Nephron progenitor cell (in vitro differentiated cells): ENCODE measurements around the gene HYI.
"Not testable (repeated sequence)": the region's sequence is repeated elsewhere in the genome, so short reads cannot be mapped to it uniquely, and the experiment has no call there.

Experiments
- DNase-seq: peaks from one replicate; pipeline ENCODE4 v3.0.0; 2021
- H3K27ac Mint-ChIP-seq: 2 replicates; pipeline ENCODE4 v1.8.0; 2021; ENCODE audit warnings: mild to moderate bottlenecking, moderate library complexity, mixed read lengths
- H3K27me3 Mint-ChIP-seq: 2 replicates; pipeline ENCODE4 v1.8.0; 2021; ENCODE audit warnings: mild to moderate bottlenecking, low read depth, mixed read lengths; ENCODE audit not compliant: poor library complexity
- H3K36me3 Mint-ChIP-seq: 2 replicates; pipeline ENCODE4 v1.8.0; 2021; ENCODE audit warnings: low read depth, mixed read lengths
- H3K4me1 Mint-ChIP-seq: 2 replicates; pipeline ENCODE4 v1.8.0; 2021; ENCODE audit warnings: mixed read lengths
- H3K4me3 Mint-ChIP-seq: 2 replicates; pipeline ENCODE4 v1.8.0; 2021; ENCODE audit warnings: mild to moderate bottlenecking, moderate library complexity, mixed read lengths
- H3K9me3 Mint-ChIP-seq: 2 replicates; pipeline ENCODE4 v1.8.0; 2021; ENCODE audit warnings: mild to moderate bottlenecking, moderate library complexity, mixed read lengths
- CTCF ChIP-seq: fragments of 200-600 bp; sonication (generic); IDR thresholded peaks from 2 replicates; pipeline ENCODE4 v1.5.0; 2021; ENCODE audit warnings: antibody characterized with exemption

The HYI gene

GRCh38 chr1:43479414-43479813 lies 25.7 kb upstream of the HYI start:
- Mint-ChIP-seq H3K4me1 (no peaks in the 10 kb centered on the region), H3K4me3 (no peak overlapping the region), H3K27me3 (peaks cover 21% of the 10 kb centered on the region), H3K9me3 (peaks cover 5% of the 10 kb centered on the region), H3K36me3 (no peaks in the 10 kb centered on the region), H3K27ac (no peak overlapping the region)
- no peak for DNase-seq
- TF ChIP-seq CTCF: no peak

GRCh38 chr1:43477716-43478115 lies 24.0 kb upstream of the HYI start:
- no peak overlapping the region for H3K27ac Mint-ChIP-seq
- peaks cover 17% of the 10 kb centered on the region for H3K27me3 Mint-ChIP-seq
- no peak for DNase-seq
- no peaks in the 10 kb centered on the region for H3K36me3 Mint-ChIP-seq
- no peak for TF ChIP-seq CTCF
- no peaks in the 10 kb centered on the region for H3K4me1 Mint-ChIP-seq
- H3K4me3 Mint-ChIP-seq: no peak overlapping the region
- no peaks in the 10 kb centered on the region for H3K9me3 Mint-ChIP-seq

- not testable (repeated sequence) for DNase-seq, H3K9me3 Mint-ChIP-seq, H3K4me3 Mint-ChIP-seq, H3K36me3 Mint-ChIP-seq, H3K4me1 Mint-ChIP-seq, H3K27ac Mint-ChIP-seq
- peaks cover 13% of the 10 kb centered on the region for H3K27me3 Mint-ChIP-seq
Measured at GRCh38 chr1:43475611-43476401, 22.1 kb upstream of the HYI start.

GRCh38 chr1:43473463-43473862 lies 19.7 kb upstream of the HYI start:
- no peaks in the 10 kb centered on the region for H3K9me3 Mint-ChIP-seq
- peaks cover 4% of the 10 kb centered on the region for H3K27me3 Mint-ChIP-seq
- no peaks in the 10 kb centered on the region for H3K4me1 Mint-ChIP-seq
- no peak for DNase-seq
- H3K36me3 Mint-ChIP-seq: no peaks in the 10 kb centered on the region
- no peak for TF ChIP-seq CTCF
- no peak overlapping the region for H3K4me3 Mint-ChIP-seq
- H3K27ac Mint-ChIP-seq: no peak overlapping the region

- not testable (repeated sequence) for H3K27ac Mint-ChIP-seq
Measured at GRCh38 chr1:43472463-43473151, 18.9 kb upstream of the HYI start.

GRCh38 chr1:43472087-43472462 lies 18.3 kb upstream of the HYI start:
- Mint-ChIP-seq H3K36me3 (no peaks in the 10 kb centered on the region), H3K27ac (no peak overlapping the region), H3K9me3 (no peaks in the 10 kb centered on the region), H3K4me3 (no peak overlapping the region), H3K4me1 (no peaks in the 10 kb centered on the region), H3K27me3 (no peaks in the 10 kb centered on the region)
- no peak for DNase-seq
- no peak for TF ChIP-seq CTCF

More at GRCh38 chr1:43472463-43473151, 18.9 kb upstream of the HYI start:
- not testable (repeated sequence) for DNase-seq, H3K36me3 Mint-ChIP-seq, H3K4me1 Mint-ChIP-seq, H3K27me3 Mint-ChIP-seq, H3K4me3 Mint-ChIP-seq, H3K9me3 Mint-ChIP-seq

- Mint-ChIP-seq H3K4me1 (no peaks in the 10 kb centered on the region), H3K27ac (no peak overlapping the region), H3K27me3 (peaks cover 3% of the 10 kb centered on the region), H3K9me3 (no peaks in the 10 kb centered on the region), H3K36me3 (no peaks in the 10 kb centered on the region), H3K4me3 (no peak overlapping the region)
- no peak for DNase-seq
- TF ChIP-seq CTCF: no peak
Measured at GRCh38 chr1:43469932-43470331, 16.2 kb upstream of the HYI start.
